ENCODE data around the gene FGF14. TPM values are rescaled to one million over a fixed set of nuclear protein-coding genes. Genes with fewer than 3 reads are reported as not detected.

The FGF14 gene
- total and polyA plus RNA-seq, 2 experiments from 2014 or later, result 0.73 TPM; not detected in 1

DNA sequence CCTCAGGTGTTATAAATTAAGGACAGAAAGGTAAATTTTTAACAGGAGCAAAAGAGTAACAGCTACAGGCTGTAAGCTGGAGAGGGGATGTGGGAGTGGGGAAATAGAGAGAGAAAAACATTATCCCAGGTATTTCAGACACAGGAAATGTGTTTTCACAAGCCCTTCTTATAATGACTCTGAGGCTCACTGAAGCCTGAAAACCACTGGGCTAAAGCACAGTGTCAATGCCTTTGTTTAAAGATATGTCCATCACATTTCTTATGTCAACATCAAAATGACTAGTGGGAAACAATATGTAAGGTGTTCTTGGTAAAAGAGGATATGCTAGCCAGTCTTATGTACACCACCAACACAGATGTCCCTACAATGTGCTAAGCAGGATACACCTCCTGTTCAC, 365.9 kb downstream of the FGF14 start:
- Histone ChIP-seq H3K9me2 (replicated peaks; ENCODE audit: insufficient read depth) (no peaks in the 10 kb centered on the region), H3K79me2 (no peaks in the 10 kb centered on the region), H3K4me3 (no peak overlapping the region), H3K4me1 (ENCODE audit: insufficient read depth) (no peaks in the 10 kb centered on the region), H3K4me2 (no peak overlapping the region), H2AFZ (no peak overlapping the region), H3K27ac (no peak overlapping the region), H3K9me3 (ENCODE audit: low read depth) (no peaks in the 10 kb centered on the region), H4K20me1 (ENCODE audit: insufficient read depth, poor library complexity, severe bottlenecking) (no peaks in the 10 kb centered on the region), H3K36me3 (replicated peaks; ENCODE audit: insufficient read depth, low read depth) (no peaks in the 10 kb centered on the region), H3K27me3 (no peaks in the 10 kb centered on the region)
- no peak for DNase-seq (ENCODE audit: low spot score)
- TF ChIP-seq EZH2phosphoT487 (IDR thresholded peaks at IDR 0.05; ENCODE audit: low read depth, severe bottlenecking, unreplicated experiment), result no peak
- TF ChIP-seq EZH2 (IDR thresholded peaks at IDR 0.05; ENCODE audit: borderline replicate concordance), result no peak
- TF ChIP-seq, protein P1, sequence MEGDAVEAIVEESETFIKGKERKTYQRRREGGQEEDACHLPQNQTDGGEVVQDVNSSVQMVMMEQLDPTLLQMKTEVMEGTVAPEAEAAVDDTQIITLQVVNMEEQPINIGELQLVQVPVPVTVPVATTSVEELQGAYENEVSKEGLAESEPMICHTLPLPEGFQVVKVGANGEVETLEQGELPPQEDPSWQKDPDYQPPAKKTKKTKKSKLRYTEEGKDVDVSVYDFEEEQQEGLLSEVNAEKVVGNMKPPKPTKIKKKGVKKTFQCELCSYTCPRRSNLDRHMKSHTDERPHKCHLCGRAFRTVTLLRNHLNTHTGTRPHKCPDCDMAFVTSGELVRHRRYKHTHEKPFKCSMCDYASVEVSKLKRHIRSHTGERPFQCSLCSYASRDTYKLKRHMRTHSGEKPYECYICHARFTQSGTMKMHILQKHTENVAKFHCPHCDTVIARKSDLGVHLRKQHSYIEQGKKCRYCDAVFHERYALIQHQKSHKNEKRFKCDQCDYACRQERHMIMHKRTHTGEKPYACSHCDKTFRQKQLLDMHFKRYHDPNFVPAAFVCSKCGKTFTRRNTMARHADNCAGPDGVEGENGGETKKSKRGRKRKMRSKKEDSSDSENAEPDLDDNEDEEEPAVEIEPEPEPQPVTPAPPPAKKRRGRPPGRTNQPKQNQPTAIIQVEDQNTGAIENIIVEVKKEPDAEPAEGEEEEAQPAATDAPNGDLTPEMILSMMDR (IDR thresholded peaks at IDR 0.05; ENCODE audit: poor library complexity), result no peak

DNA sequence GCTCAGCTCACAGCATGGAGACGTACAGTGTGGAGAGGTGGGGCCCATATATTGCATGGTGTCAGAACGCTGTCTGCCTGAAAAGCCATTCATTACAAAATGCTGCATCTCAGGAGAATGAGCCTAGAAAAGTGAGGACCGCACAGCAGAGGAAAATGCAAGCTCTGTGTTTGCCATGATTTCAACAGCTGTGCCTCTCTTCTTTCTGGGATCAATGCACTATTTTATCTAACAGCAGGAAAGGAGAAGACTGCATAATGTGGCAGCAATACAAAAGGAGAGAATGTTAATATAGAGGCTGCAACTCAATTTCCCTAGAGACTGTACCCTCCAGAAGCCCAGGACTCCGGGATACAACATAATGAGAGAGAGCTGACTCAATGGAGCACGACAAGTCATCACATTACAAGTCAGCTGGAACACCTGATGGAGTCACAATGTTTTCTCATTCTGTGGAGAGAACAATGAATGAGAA, 368.0 kb downstream of the FGF14 start:
- Histone ChIP-seq H3K4me1 (ENCODE audit: insufficient read depth) (no peaks in the 10 kb centered on the region), H3K27ac (no peak overlapping the region), H3K4me3 (no peak overlapping the region), H3K36me3 (replicated peaks; ENCODE audit: insufficient read depth, low read depth) (no peaks in the 10 kb centered on the region), H4K20me1 (ENCODE audit: insufficient read depth, poor library complexity, severe bottlenecking) (no peaks in the 10 kb centered on the region), H3K9me2 (replicated peaks; ENCODE audit: insufficient read depth) (no peaks in the 10 kb centered on the region), H3K4me2 (no peak overlapping the region), H3K79me2 (no peaks in the 10 kb centered on the region), H3K9me3 (ENCODE audit: low read depth) (no peaks in the 10 kb centered on the region), H3K27me3 (no peaks in the 10 kb centered on the region), H2AFZ (no peak overlapping the region)
- WGBS (ENCODE audit: low lambda C conversion rate, missing lambda C conversion rate), result 83% methylated on average over 5 of the region's 5 CpGs
- TF ChIP-seq EZH2phosphoT487 (IDR thresholded peaks at IDR 0.05; ENCODE audit: low read depth, severe bottlenecking, unreplicated experiment) (no peak), EZH2 (IDR thresholded peaks at IDR 0.05; ENCODE audit: borderline replicate concordance) (no peak)
- TF ChIP-seq, protein P1 (IDR thresholded peaks at IDR 0.05; ENCODE audit: poor library complexity), result no peak
- DNase-seq (ENCODE audit: low spot score), result no peak

GRCh38 chr13:102033386-102033785, 368.5 kb downstream of the FGF14 start:
- Histone ChIP-seq H3K27ac (no peak overlapping the region), H3K36me3 (replicated peaks; ENCODE audit: insufficient read depth, low read depth) (no peaks in the 10 kb centered on the region), H3K4me1 (ENCODE audit: insufficient read depth) (no peaks in the 10 kb centered on the region), H3K4me3 (no peak overlapping the region), H3K9me3 (ENCODE audit: low read depth) (no peaks in the 10 kb centered on the region), H3K27me3 (no peaks in the 10 kb centered on the region), H4K20me1 (ENCODE audit: insufficient read depth, poor library complexity, severe bottlenecking) (no peaks in the 10 kb centered on the region), H3K9me2 (replicated peaks; ENCODE audit: insufficient read depth) (no peaks in the 10 kb centered on the region), H2AFZ (no peak overlapping the region), H3K4me2 (no peak overlapping the region), H3K79me2 (no peaks in the 10 kb centered on the region)
- TF ChIP-seq EZH2phosphoT487 (IDR thresholded peaks at IDR 0.05; ENCODE audit: low read depth, severe bottlenecking, unreplicated experiment) (no peak), EZH2 (IDR thresholded peaks at IDR 0.05; ENCODE audit: borderline replicate concordance) (no peak)
- TF ChIP-seq, protein P1 (IDR thresholded peaks at IDR 0.05; ENCODE audit: poor library complexity), result no peak
- DNase-seq (ENCODE audit: low spot score), result no peak
- 88% methylated on average over 7 of the region's 7 CpGs for WGBS (ENCODE audit: low lambda C conversion rate, missing lambda C conversion rate)

DNA sequence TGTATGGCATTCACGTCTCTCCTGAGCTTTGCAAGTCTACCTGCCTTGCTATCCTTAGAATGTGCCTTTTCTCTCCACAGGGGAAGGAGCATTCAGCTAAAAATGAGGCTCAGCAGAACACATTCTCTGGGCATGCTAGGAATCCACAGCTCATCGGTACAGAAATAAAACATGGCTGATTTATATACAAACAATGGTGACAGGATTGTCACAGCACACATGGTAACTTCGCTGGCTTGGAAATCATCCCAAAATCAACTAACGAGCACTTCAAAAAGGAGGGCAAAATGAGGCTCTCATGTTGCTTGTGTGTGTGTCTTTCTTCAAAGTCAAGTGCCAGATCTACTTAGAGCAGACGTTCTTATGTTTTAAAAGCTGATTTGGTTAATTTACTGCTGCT, 373.0 kb downstream of the FGF14 start:
- Histone ChIP-seq H3K4me2 (no peak overlapping the region), H3K79me2 (no peaks in the 10 kb centered on the region), H3K36me3 (replicated peaks; ENCODE audit: insufficient read depth, low read depth) (no peaks in the 10 kb centered on the region), H3K4me3 (no peak overlapping the region), H2AFZ (no peak overlapping the region), H3K9me3 (ENCODE audit: low read depth) (no peaks in the 10 kb centered on the region), H3K27me3 (no peaks in the 10 kb centered on the region), H3K4me1 (ENCODE audit: insufficient read depth) (no peaks in the 10 kb centered on the region), H4K20me1 (ENCODE audit: insufficient read depth, poor library complexity, severe bottlenecking) (no peaks in the 10 kb centered on the region), H3K27ac (no peak overlapping the region), H3K9me2 (replicated peaks; ENCODE audit: insufficient read depth) (no peaks in the 10 kb centered on the region)
- 64% methylated on average over 5 of the region's 5 CpGs for WGBS (ENCODE audit: low lambda C conversion rate, missing lambda C conversion rate)
- DNase-seq (ENCODE audit: low spot score), result no peak
- TF ChIP-seq EZH2phosphoT487 (IDR thresholded peaks at IDR 0.05; ENCODE audit: low read depth, severe bottlenecking, unreplicated experiment) (no peak), EZH2 (IDR thresholded peaks at IDR 0.05; ENCODE audit: borderline replicate concordance) (no peak)
- TF ChIP-seq, protein P1 (IDR thresholded peaks at IDR 0.05; ENCODE audit: poor library complexity), result no peak
